Hepatocyte (in vitro differentiated cells): ENCODE measurements around the gene SORL1-AS1. TPM values are rescaled to one million over a fixed set of nuclear protein-coding genes. Genes with fewer than 3 reads are reported as not detected.

Experiments used
- DNase-seq: peaks from one replicate; pipeline ENCODE4 v3.0.0-alpha.2; 2016; ENCODE audit warnings: low spot score
- H2AFZ ChIP-seq: fragments of 200-600 bp; sonication (generic); 2 replicates; pipeline ENCODE4 v1.6.0; 2016; ENCODE audit warnings: antibody characterized with exemption, mild to moderate bottlenecking
- H3K27ac ChIP-seq: fragments of 200-600 bp; sonication (generic); 2 replicates; pipeline ENCODE4 v1.5.1; 2016; ENCODE audit warnings: mild to moderate bottlenecking
- H3K27me3 ChIP-seq: fragments of 200-600 bp; sonication (generic); 2 replicates; pipeline ENCODE4 v1.6.1; 2016
- H3K36me3 ChIP-seq: fragments of 200-600 bp; sonication (generic); replicated peaks from 2 replicates; pipeline ENCODE4 v1.5.1; 2016; ENCODE audit warnings: low read depth; ENCODE audit not compliant: insufficient read depth
- H3K4me1 ChIP-seq: fragments of 200-600 bp; sonication (generic); 2 replicates; pipeline ENCODE4 v1.5.1; 2016; ENCODE audit warnings: mild to moderate bottlenecking, moderate library complexity; ENCODE audit not compliant: insufficient read depth
- H3K4me2 ChIP-seq: fragments of 200-600 bp; sonication (generic); 2 replicates; pipeline ENCODE4 v1.6.0; 2016
- H3K4me3 ChIP-seq: fragments of 200-600 bp; sonication (generic); 2 replicates; pipeline ENCODE4 v1.5.1; 2016; ENCODE audit warnings: mild to moderate bottlenecking
- H3K79me2 ChIP-seq: fragments of 200-600 bp; sonication (generic); 2 replicates; pipeline ENCODE4 v1.6.0; 2017; ENCODE audit warnings: mild to moderate bottlenecking
- H3K9me2 ChIP-seq: fragments of 200-600 bp; sonication (generic); replicated peaks from 2 replicates; pipeline ENCODE4 v1.6.0; 2017; ENCODE audit warnings: mild to moderate bottlenecking; ENCODE audit not compliant: insufficient read depth
- H3K9me3 ChIP-seq: fragments of 200-600 bp; sonication (generic); 2 replicates; pipeline ENCODE4 v1.5.1; 2016; ENCODE audit warnings: low read depth, mild to moderate bottlenecking
- H4K20me1 ChIP-seq: fragments of 200-600 bp; sonication (generic); 2 replicates; pipeline ENCODE4 v1.6.0; 2016; ENCODE audit warnings: mild to moderate bottlenecking; ENCODE audit not compliant: insufficient read depth, poor library complexity, severe bottlenecking
- CTCF ChIP-seq: fragments of 200-600 bp; sonication (generic); IDR thresholded peaks from 2 replicates; pipeline ENCODE4 v1.5.1; 2016; ENCODE audit warnings: antibody characterized with exemption, mild to moderate bottlenecking; ENCODE audit not compliant: poor library complexity
- EZH2 ChIP-seq: fragments of 200-600 bp; sonication (generic); IDR thresholded peaks from 2 replicates; pipeline ENCODE4 v1.6.1; 2016; ENCODE audit warnings: antibody characterized with exemption, mild to moderate bottlenecking, borderline replicate concordance
- EZH2phosphoT487 ChIP-seq: fragments of 200-600 bp; sonication (generic); IDR thresholded peaks from one replicate; pipeline ENCODE4 v1.6.1; 2018; ENCODE audit warnings: antibody characterized with exemption, mild to moderate bottlenecking, low read depth, moderate library complexity; ENCODE audit not compliant: unreplicated experiment, severe bottlenecking
- WGBS: methylation state at CpG from one replicate; pipeline ENCODE4 v1.1.6; 2016; ENCODE audit warnings: low lambda C conversion rate; ENCODE audit errors: missing lambda C conversion rate; 5-methylcytosine and 5-hydroxymethylcytosine counted together
- polyA plus RNA-seq: library from polyadenylated mRNA; unstranded; fragments of >200 nt; fragmentation: Nextera tagmentation; extraction: Ambion mirVana; gene quantifications from 2 replicates; pipeline ENCODE4 v1.2.1, GENCODE V29; 2016
- total RNA-seq: library from RNA; depleted of rRNA; stranded (reverse); fragments of >200 nt; gene quantifications from 2 replicates; pipeline ENCODE4 v1.2.3, GENCODE V29; 2014

Gene SORL1-AS1

GRCh38 chr11:121391914-121392313 lies 60.9 kb downstream of the SORL1-AS1 start:
- Histone ChIP-seq H3K4me2 (no peak overlapping the region), H3K27me3 (no peaks in the 10 kb centered on the region), H2AFZ (no peak overlapping the region), H3K9me2 (no peaks in the 10 kb centered on the region), H3K4me1 (no peaks in the 10 kb centered on the region), H4K20me1 (no peaks in the 10 kb centered on the region), H3K36me3 (no peaks in the 10 kb centered on the region), H3K79me2 (no peaks in the 10 kb centered on the region), H3K9me3 (no peaks in the 10 kb centered on the region), H3K4me3 (no peak overlapping the region), H3K27ac (peak overlapping the region; percentile 64)
- peak; percentile 56 for DNase-seq
- TF ChIP-seq CTCF: no peak
- TF ChIP-seq EZH2: no peak
- TF ChIP-seq EZH2phosphoT487: no peak
- 78% methylated on average over 7 of the region's 7 CpGs for WGBS

GRCh38 chr11:121389651-121390050 lies 63.1 kb downstream of the SORL1-AS1 start:
- Histone ChIP-seq H3K4me1 (no peaks in the 10 kb centered on the region), H3K4me2 (no peak overlapping the region), H3K27ac (no peak overlapping the region), H3K9me3 (no peaks in the 10 kb centered on the region), H4K20me1 (no peaks in the 10 kb centered on the region), H2AFZ (no peak overlapping the region), H3K27me3 (no peaks in the 10 kb centered on the region), H3K36me3 (no peaks in the 10 kb centered on the region), H3K79me2 (no peaks in the 10 kb centered on the region), H3K9me2 (no peaks in the 10 kb centered on the region), H3K4me3 (no peak overlapping the region)
- 48% methylated on average over 8 of the region's 8 CpGs for WGBS
- TF ChIP-seq EZH2 (no peak), CTCF (no peak), EZH2phosphoT487 (no peak)
- DNase-seq: no peak

Other genes with a start within 250 kb of the SORL1-AS1 start
- gene SC5D, start 160.2 kb downstream of the SORL1-AS1 start, total RNA-seq: 164 and 166 TPM in 2 replicates
- 102 and 124 TPM in 2 replicates for gene SC5D, start 160.2 kb downstream of the SORL1-AS1 start, polyA plus RNA-seq
- gene SORL1, start 653 bp downstream of the SORL1-AS1 start, total RNA-seq: 26.5 and 29.2 TPM in 2 replicates
- 13.5 and 14.9 TPM in 2 replicates for gene SORL1, start 653 bp downstream of the SORL1-AS1 start, polyA plus RNA-seq